IMR-90 (cell line): Measurements from ENCODE around the gene PTPRU. TPM values are rescaled to one million over a fixed set of nuclear protein-coding genes. Genes with fewer than 3 reads are reported as not detected.

Experiments used
- ATAC-seq: fragments of 200-7000 bp; cut with Tn5 transposase; 2 replicates; pipeline ENCODE4 v1.9.1; 2020; ENCODE audit warnings: low read depth, mild to moderate bottlenecking, moderate library complexity
- BruUV-seq: library from RNA; stranded (reverse); fragments of 400-500 nt; replicated peaks from 2 replicates; lab custom pipeline; 2021; lab: Mats Ljungman, UMichigan
- CTCF ChIA-PET: fragments of 300-600 bp; formaldehyde crosslinking; extraction: SDS; loops from one replicate; lab custom pipeline; 2021; ENCODE audit warnings: antibody characterized with exemption; lab: Yijun Ruan, JAX
- POLR2A ChIA-PET: fragments of 300-600 bp; sonication (Branson Sonifier 250); formaldehyde crosslinking; loops from one replicate; lab custom pipeline; 2022; ENCODE audit warnings: antibody characterized with exemption; ENCODE audit not compliant: unreplicated experiment; lab: Charles Lee
- DNase-seq: peaks from one replicate; pipeline ENCODE4 v3.0.0; 2013
- H2AFZ ChIP-seq: replicated peaks from 2 replicates; pipeline ENCODE3; 2013; ENCODE audit warnings: low read length, mild to moderate bottlenecking; ENCODE audit not compliant: poor library complexity
- H2AK5ac ChIP-seq: 2 replicates; pipeline ENCODE4 v1.6.1; 2013; ENCODE audit warnings: low read depth, low read length, inconsistent platforms
- H2AK9ac ChIP-seq: replicated peaks from 2 replicates; pipeline ENCODE3; 2013; ENCODE audit warnings: mild to moderate bottlenecking, low read depth, low read length, moderate library complexity; ENCODE audit not compliant: poor library complexity
- H2BK120ac ChIP-seq: 2 replicates; pipeline ENCODE4 v1.6.1; 2013; ENCODE audit warnings: low read depth, low read length, inconsistent platforms
- H2BK15ac ChIP-seq: 3 replicates; pipeline ENCODE4 v1.6.1; 2013; ENCODE audit warnings: low read depth, low read length, inconsistent platforms
- H2BK20ac ChIP-seq: 2 replicates; pipeline ENCODE4 v1.6.1; 2013; ENCODE audit warnings: low read depth, mild to moderate bottlenecking, inconsistent platforms, low read length, moderate library complexity
- H2BK5ac ChIP-seq: 2 replicates; pipeline ENCODE4 v1.6.1; 2013; ENCODE audit warnings: mild to moderate bottlenecking, low read depth, low read length, inconsistent platforms; ENCODE audit not compliant: poor library complexity, severe bottlenecking
- H3K14ac ChIP-seq: replicated peaks from 2 replicates; pipeline ENCODE4 v1.6.1; 2013; ENCODE audit warnings: low read depth, low read length, inconsistent platforms
- H3K18ac ChIP-seq: 2 replicates; pipeline ENCODE4 v1.6.1; 2013; ENCODE audit warnings: low read depth, low read length, control low read depth
- H3K23ac ChIP-seq: 2 replicates; pipeline ENCODE4 v1.6.1; 2013; ENCODE audit warnings: low read depth, low read length, inconsistent platforms
- H3K27ac ChIP-seq: 2 replicates; pipeline ENCODE4 v1.5.1; 2013; ENCODE audit warnings: mild to moderate bottlenecking, control low read depth, low read length; ENCODE audit not compliant: insufficient read depth
- H3K27me3 ChIP-seq: 2 replicates; pipeline ENCODE4 v1.6.1; 2013; ENCODE audit warnings: low read length; ENCODE audit not compliant: control insufficient read depth, insufficient read depth
- H3K36me3 ChIP-seq: 2 replicates; pipeline ENCODE4 v1.6.1; 2013; ENCODE audit warnings: low read length, mixed read lengths; ENCODE audit not compliant: control insufficient read depth, insufficient read depth
- H3K4ac ChIP-seq: 2 replicates; pipeline ENCODE4 v1.6.1; 2013; ENCODE audit warnings: low read depth, low read length, inconsistent platforms
- H3K4me1 ChIP-seq: 2 replicates; pipeline ENCODE4 v1.6.1; 2013; ENCODE audit warnings: low read length, mixed read lengths; ENCODE audit not compliant: control insufficient read depth, insufficient read depth
- H3K4me2 ChIP-seq: 2 replicates; pipeline ENCODE4 v1.6.1; 2013; ENCODE audit warnings: low read depth, mild to moderate bottlenecking, control low read depth, low read length, moderate library complexity
- H3K4me3 ChIP-seq: 2 replicates; pipeline ENCODE4 v1.5.1; 2013; ENCODE audit warnings: low read depth, mild to moderate bottlenecking, control low read depth, low read length, moderate library complexity; ENCODE audit not compliant: insufficient read depth
- H3K56ac ChIP-seq: 2 replicates; pipeline ENCODE4 v1.6.1; 2013; ENCODE audit warnings: low read length, inconsistent platforms; ENCODE audit not compliant: insufficient read depth; ENCODE audit errors: extremely low read depth
- H3K79me1 ChIP-seq, 2 experiments: 2 replicates each; pipeline ENCODE4 v1.6.1; 2013; ENCODE audit warnings: low read length in 2 of 2, inconsistent platforms in 1 of 2, low read depth in 1 of 2
- H3K9ac ChIP-seq: 2 replicates; pipeline ENCODE4 v1.6.1; 2013; ENCODE audit warnings: low read depth, low read length, control low read depth
- H3K9me1 ChIP-seq: 2 replicates; pipeline ENCODE4 v1.6.1; 2013; ENCODE audit warnings: low read length, inconsistent platforms; ENCODE audit not compliant: insufficient read depth
- H3K9me3 ChIP-seq: 2 replicates; pipeline ENCODE4 v1.6.1; 2013; ENCODE audit warnings: low read length; ENCODE audit not compliant: control insufficient read depth, insufficient read depth
- H4K20me1 ChIP-seq: 2 replicates; pipeline ENCODE4 v1.6.1; 2013; ENCODE audit warnings: low read length, inconsistent platforms; ENCODE audit not compliant: insufficient read depth
- H4K5ac ChIP-seq: 2 replicates; pipeline ENCODE4 v1.6.1; 2013; ENCODE audit warnings: mild to moderate bottlenecking, low read depth, low read length, control low read depth
- H4K8ac ChIP-seq, 2 experiments: 2 replicates each; pipeline ENCODE4 v1.6.1; 2013; ENCODE audit warnings: low read depth in 2 of 2, low read length in 2 of 2, control low read depth in 1 of 2, inconsistent platforms in 1 of 2
- H4K91ac ChIP-seq: 2 replicates; pipeline ENCODE4 v1.6.1; 2013; ENCODE audit warnings: low read depth, low read length, inconsistent platforms; ENCODE audit not compliant: insufficient read depth
- RAD21 ChIP-seq: IDR thresholded peaks from 2 replicates; pipeline ENCODE4 v1.6.1; 2012; ENCODE audit warnings: low read length, improper control_type of control experiment
- WGBS, 2 experiments: methylation state at CpG; one replicate each; pipeline versions ENCODE4 v1.1.5 to v1.1.7; 2013; ENCODE audit warnings: missing lambda C conversion rate in 2 of 2; ENCODE audit not compliant: insufficient read length in 1 of 2; ENCODE audit errors: extremely low coverage in 2 of 2; 5-methylcytosine and 5-hydroxymethylcytosine counted together
- dilution Hi-C: fragments of 300-500 bp; cut with HindIII; formaldehyde crosslinking; loops from one replicate; pipeline ENCODE4 v1.14.3; 2018; ENCODE audit warnings: low sequenced_read_pairs; ENCODE audit not compliant: unreplicated experiment
- in situ Hi-C: fragments of 300-500 bp; cut with MboI; formaldehyde crosslinking; loops from 3 replicates; pipeline ENCODE4 v1.14.3; 2019; ENCODE audit warnings: low sequenced_read_pairs, inconsistent platforms, mixed read lengths
- intact Hi-C: fragments of 100-400 bp; cut with micrococcal nuclease; formaldehyde crosslinking; loops from 2 replicates; pipeline ENCODE4 v1.10.0; 2022
- polyA plus RNA-seq, 3 experiments: library from polyadenylated mRNA; depleted of rRNA; stranded (reverse); fragments of >200 nt; gene quantifications; 2 replicates each; pipeline ENCODE4 v1.2.3, GENCODE V29; 2012; ENCODE audit warnings: low replicate concordance in 1 of 3
- total RNA-seq: library from RNA; depleted of rRNA; stranded (reverse); fragments of >200 nt; gene quantifications from 2 replicates; pipeline ENCODE4 v1.2.3, GENCODE V29; 2012

The PTPRU gene
- total and polyA plus RNA-seq, 2 of the 4 experiments (the other 2 are of a cell fraction): 7.0 to 10.7 TPM

GRCh38 chr1:29342351-29342750 is 106.0 kb downstream of the PTPRU start:
- Histone ChIP-seq H3K4me2 (no peak overlapping the region), H3K23ac (no peak overlapping the region), H4K20me1 (no peaks in the 10 kb centered on the region), H3K18ac (no peak overlapping the region), H2BK20ac (no peak overlapping the region), H4K5ac (no peak overlapping the region), H3K56ac (no peak overlapping the region), H3K4me1 (no peaks in the 10 kb centered on the region), H3K36me3 (no peaks in the 10 kb centered on the region), H2BK5ac (no peak overlapping the region), H3K9ac (no peak overlapping the region), H2BK15ac (no peak overlapping the region), H3K27ac (no peak overlapping the region), H3K4ac (no peak overlapping the region), H2AK5ac (no peak overlapping the region), H4K91ac (no peak overlapping the region), H2BK120ac (no peak overlapping the region), H4K8ac (no peak overlapping the region), H3K9me3 (no peaks in the 10 kb centered on the region), H2AFZ (peak overlapping the region; percentile 58), H3K14ac (no peak overlapping the region), H3K4me3 (no peak overlapping the region), H3K9me1 (no peaks in the 10 kb centered on the region), H2AK9ac (no peak overlapping the region), H3K27me3 (peaks cover 33% of the 10 kb centered on the region), H3K79me1 (no peaks in the 10 kb centered on the region)
- in situ Hi-C loops (no loop called here), dilution Hi-C loops (no loop called here), intact Hi-C loops (loop anchor here (5.0 kb wide), 1 partner anchor 95 kb away; no protein-coding TSS in a partner anchor)
- CTCF ChIA-PET: interaction anchor here (1.9 kb wide), 1 partner anchor 97 kb away, joined by 6 read pairs; no protein-coding TSS in a partner anchor
- BruUV-seq: no TSS peak
- no peak for ATAC-seq
- DNase-seq: no peak
- TF ChIP-seq RAD21: no peak
- POLR2A ChIA-PET: no interaction called here
- 90% methylated on average over 2 of the region's 7 CpGs; no CpG with 5 or more reads in 1 of the 2 experiments for WGBS, 2 experiments
